WTC11 (cell line): ENCODE results near the gene CDNF. TPM values are rescaled to one million over a fixed set of nuclear protein-coding genes. Genes with fewer than 3 reads are reported as not detected.

Experiments used
- ATAC-seq: fragments of 200-7000 bp; cut with Tn5 transposase; 2 replicates; pipeline ENCODE4 v1.10.0; 2021; ENCODE audit warnings: mild to moderate bottlenecking, moderate library complexity
- CTCF ChIA-PET: fragments of 300-600 bp; sonication (Branson Sonifier 250); formaldehyde crosslinking; loops from one replicate; lab custom pipeline; 2021; ENCODE audit warnings: antibody characterized with exemption; lab: Charles Lee
- POLR2A ChIA-PET: fragments of 350-600 bp; sonication (Branson Sonifier 250); formaldehyde crosslinking; loops from one replicate; lab custom pipeline; 2021; ENCODE audit warnings: antibody characterized with exemption; lab: Charles Lee
- DNase-seq: peaks from one replicate; pipeline ENCODE4 v3.0.0; 2021; ENCODE audit warnings: low spot score
- H3K27ac Mint-ChIP-seq: 2 replicates; pipeline ENCODE4 v1.8.0; 2021; ENCODE audit warnings: mixed read lengths
- H3K27me3 Mint-ChIP-seq: 2 replicates; pipeline ENCODE4 v1.8.0; 2021; ENCODE audit warnings: low read depth, mild to moderate bottlenecking, moderate library complexity, mixed read lengths
- H3K36me3 Mint-ChIP-seq: 2 replicates; pipeline ENCODE4 v1.8.0; 2021; ENCODE audit warnings: mixed read lengths
- H3K4me1 Mint-ChIP-seq: 2 replicates; pipeline ENCODE4 v1.8.0; 2022; ENCODE audit warnings: mixed read lengths
- H3K4me3 Mint-ChIP-seq: 2 replicates; pipeline ENCODE4 v1.8.0; 2021; ENCODE audit warnings: mild to moderate bottlenecking, moderate library complexity, mixed read lengths
- H3K9me3 Mint-ChIP-seq: 2 replicates; pipeline ENCODE4 v1.8.0; 2021; ENCODE audit warnings: mixed read lengths
- ARID4B ChIP-seq: sonication (generic); formaldehyde crosslinking; IDR thresholded peaks from 2 replicates; pipeline ENCODE4 v1.8.0; 2023; ENCODE audit warnings: missing genetic modification reagents, mild to moderate bottlenecking, borderline replicate concordance
- JUN ChIP-seq: sonication (generic); formaldehyde crosslinking; IDR thresholded peaks from 2 replicates; pipeline ENCODE4 v1.8.0; 2023; ENCODE audit warnings: mild to moderate bottlenecking, missing genetic modification reagents
- MAX ChIP-seq: sonication (generic); formaldehyde crosslinking; IDR thresholded peaks from 2 replicates; pipeline ENCODE4 v1.8.0; 2022; ENCODE audit warnings: mild to moderate bottlenecking, missing genetic modification reagents
- MYBL2 ChIP-seq: sonication (generic); formaldehyde crosslinking; IDR thresholded peaks from 2 replicates; pipeline ENCODE4 v1.8.1; 2023; ENCODE audit warnings: mild to moderate bottlenecking, moderate library complexity, missing genetic modification reagents
- NFATC4 ChIP-seq: fragments of 250-450 bp; sonication (Bioruptor Pico); IDR thresholded peaks from 2 replicates; pipeline ENCODE4 v1.9.0; 2021; ENCODE audit warnings: mild to moderate bottlenecking
- NFE2L1 ChIP-seq: sonication (generic); formaldehyde crosslinking; IDR thresholded peaks from 2 replicates; pipeline ENCODE4 v1.8.1; 2023; ENCODE audit warnings: missing genetic modification reagents
- OVOL2 ChIP-seq: fragments of 250-450 bp; sonication (Bioruptor Pico); IDR thresholded peaks from 2 replicates; pipeline ENCODE4 v1.9.0; 2021; ENCODE audit warnings: mild to moderate bottlenecking, borderline replicate concordance
- SMAD4 ChIP-seq: sonication (generic); formaldehyde crosslinking; IDR thresholded peaks from 2 replicates; pipeline ENCODE4 v1.8.0; 2022; ENCODE audit warnings: mild to moderate bottlenecking, missing genetic modification reagents
- STAT6 ChIP-seq: sonication (generic); formaldehyde crosslinking; conservative IDR thresholded peaks from 2 replicates; pipeline ENCODE4 v1.8.1; 2023; ENCODE audit warnings: mild to moderate bottlenecking, low read depth, missing genetic modification reagents, moderate library complexity
- TEAD1 ChIP-seq: sonication (generic); formaldehyde crosslinking; IDR thresholded peaks from 2 replicates; pipeline ENCODE4 v1.8.0; 2022; ENCODE audit warnings: mild to moderate bottlenecking, missing genetic modification reagents
- ZBTB21 ChIP-seq: sonication (generic); formaldehyde crosslinking; IDR thresholded peaks from 2 replicates; pipeline ENCODE4 v1.8.1; 2023; ENCODE audit warnings: mild to moderate bottlenecking, missing genetic modification reagents, borderline replicate concordance
- ZNF138 ChIP-seq: sonication (generic); formaldehyde crosslinking; conservative IDR thresholded peaks from 2 replicates; pipeline ENCODE4 v1.8.1; 2022; ENCODE audit warnings: mild to moderate bottlenecking, moderate library complexity, missing genetic modification reagents
- ZNF281 ChIP-seq: sonication (generic); formaldehyde crosslinking; IDR thresholded peaks from 2 replicates; pipeline ENCODE4 v1.8.0; 2023; ENCODE audit warnings: mild to moderate bottlenecking, missing genetic modification reagents
- ZNF416 ChIP-seq: fragments of 250-450 bp; sonication (Bioruptor Pico); IDR thresholded peaks from 2 replicates; pipeline ENCODE4 v1.9.0; 2021; ENCODE audit warnings: mild to moderate bottlenecking, inconsistent platforms
- ZNF532 ChIP-seq: fragments of 250-450 bp; sonication (Bioruptor Pico); IDR thresholded peaks from 2 replicates; pipeline ENCODE4 v1.9.0; 2021; ENCODE audit warnings: mild to moderate bottlenecking, borderline replicate concordance
- total RNA-seq: library from RNA; stranded (reverse); gene quantifications from 3 replicates; pipeline ENCODE4 v1.2.3, GENCODE V29; 2021

The CDNF gene
- total RNA-seq, 1 experiment from 2014 or later = 1.4 TPM

- TF ChIP-seq STAT6 (CRISPR knock-in tag) (no peak), ZBTB21 (CRISPR knock-in tag) (no peak), MYBL2 (CRISPR knock-in tag) (no peak), ZNF138 (CRISPR knock-in tag) (no peak), ZNF281 (CRISPR knock-in tag) (no peak), ARID4B (CRISPR knock-in tag) (no peak), OVOL2 (CRISPR knock-in tag) (no peak), ZNF416 (no peak), JUN (no peak), NFATC4 (CRISPR knock-in tag) (no peak), ZNF532 (CRISPR knock-in tag) (no peak)
- TF ChIP-seq, all 79 proteins: peak for 0
Observed at GRCh38 chr10:14775656-14776055, 62.2 kb downstream of the CDNF start (continued).

GRCh38 chr10:14774797-14775196 is 63.0 kb downstream of the CDNF start, which contains the start of gene FAM107B:
FAM107B (minus strand) TSS chr10:14774897; CDS start chr10:14774663, 234 bp downstream.
- no peaks in the 10 kb centered on the region; the same call in 1 of the 2 replicates for H3K27me3 Mint-ChIP-seq
- no peak within 1 kb of the TSS for H3K4me3 Mint-ChIP-seq
- peaks cover 5% of the 10 kb centered on the region for H3K4me1 Mint-ChIP-seq
- DNase-seq (no peak), ATAC-seq (no peak)
- no peak within 1 kb of the TSS for H3K27ac Mint-ChIP-seq
- no peaks in the 10 kb centered on the region for H3K36me3 Mint-ChIP-seq
- TF ChIP-seq SMAD4 (CRISPR knock-in tag) (no peak), NFE2L1 (CRISPR knock-in tag) (no peak), TEAD1 (CRISPR knock-in tag) (no peak), MAX (CRISPR knock-in tag) (no peak)
- CTCF ChIA-PET = no interaction called here
- POLR2A ChIA-PET = no interaction called here
- H3K9me3 Mint-ChIP-seq = peaks cover 9% of the 10 kb centered on the region; the same call in 1 of the 2 replicates
